Stimulated activated CD8-positive, alpha-beta memory T cell treated with anti-CD3 and anti-CD28 coated beads, Interleukin-4, amount 100 ng/mL, for 4 hours (primary cell): ENCODE measurements around the gene ADAMTS4.

Experiments used
- DNase-seq, 2 donors: peaks; one replicate each; pipeline ENCODE4 v3.0.0-alpha.2; 2020; ENCODE audit warnings: low read depth in 2 of 2, low spot score in 1 of 2

Gene ADAMTS4

GRCh38 chr1:161174911-161175310 is 23.9 kb downstream of the ADAMTS4 start:
- DNase-seq = no peak

- no peak for DNase-seq
Observed at GRCh38 chr1:161173711-161174110, 25.1 kb downstream of the ADAMTS4 start.

GRCh38 chr1:161172776-161173376 is 26.0 kb downstream of the ADAMTS4 start:
- no peak for DNase-seq

GRCh38 chr1:161172349-161172748 is 26.5 kb downstream of the ADAMTS4 start:
- DNase-seq = no peak

- DNase-seq = no peak
Observed at GRCh38 chr1:161171696-161172095, 27.2 kb downstream of the ADAMTS4 start.

GRCh38 chr1:161171191-161171590 is 27.7 kb downstream of the ADAMTS4 start:
- no peak for DNase-seq

- no peak for DNase-seq
Observed at GRCh38 chr1:161168906-161169305, 29.9 kb downstream of the ADAMTS4 start.

- DNase-seq = no peak
Observed at GRCh38 chr1:161166669-161167548, 31.9 kb downstream of the ADAMTS4 start.

GRCh38 chr1:161165742-161166668 is 32.8 kb downstream of the ADAMTS4 start, which contains the start of gene PPOX:
PPOX (plus strand) TSS chr1:161166426; CDS start chr1:161166848, 422 bp downstream.
- peak; percentile 80 to 83 for DNase-seq

GRCh38 chr1:161164901-161165610 is 33.8 kb downstream of the ADAMTS4 start:
- DNase-seq = no peak

- DNase-seq = no peak
Observed at GRCh38 chr1:161163793-161164192, 35.1 kb downstream of the ADAMTS4 start.

GRCh38 chr1:161162806-161163205 is 36.0 kb downstream of the ADAMTS4 start:
- DNase-seq = no peak

GRCh38 chr1:161162052-161162451 is 36.8 kb downstream of the ADAMTS4 start:
- DNase-seq = no peak

GRCh38 chr1:161161652-161162051 is 37.2 kb downstream of the ADAMTS4 start:
- DNase-seq = no peak

GRCh38 chr1:161160671-161161145 is 38.1 kb downstream of the ADAMTS4 start:
- DNase-seq = no peak

- DNase-seq = no peak
Observed at GRCh38 chr1:161159913-161160243, 39.0 kb downstream of the ADAMTS4 start.

GRCh38 chr1:161159087-161159912 is 39.6 kb downstream of the ADAMTS4 start, which contains the start of gene USP21:
USP21 (plus strand) TSS chr1:161159500; CDS start chr1:161160641, 1,141 bp downstream.
- peak; percentile 85 to 87 for DNase-seq

- no peak for DNase-seq
Observed at GRCh38 chr1:161158316-161159010, 40.4 kb downstream of the ADAMTS4 start.

- DNase-seq = no peak
Observed at GRCh38 chr1:161157867-161158266, 41.0 kb downstream of the ADAMTS4 start.
